Vagina (tissue), 2 donors: ENCODE measurements around the gene ATF7. TPM values are rescaled to one million over a fixed set of nuclear protein-coding genes. Genes with fewer than 3 reads are reported as not detected.

ENCODE experiments used
- DNase-seq, 2 donors: peaks; one replicate each; pipeline ENCODE4 v3.0.0-alpha.2; 2017; ENCODE audit errors: extremely low spot score in 2 of 2
- H3K27ac ChIP-seq: fragments of 200-600 bp; sonication (generic); one replicate; pipeline ENCODE4 v1.5.1; 2019
- H3K27me3 ChIP-seq: fragments of 200-600 bp; sonication (generic); one replicate; pipeline ENCODE4 v1.5.1; 2019
- H3K36me3 ChIP-seq, 2 donors: fragments of 200-600 bp; sonication (generic); one replicate each; pipeline ENCODE4 v1.5.1; 2017 to 2019
- H3K4me1 ChIP-seq: fragments of 200-600 bp; sonication (generic); one replicate; pipeline ENCODE4 v1.5.1; 2019
- H3K4me3 ChIP-seq, 2 donors: fragments of 200-600 bp; sonication (generic); 1 replicate in 1 of 2; 2 replicates in 1 of 2; pipeline ENCODE4 v1.5.1; 2016 to 2019
- H3K9me3 ChIP-seq: fragments of 200-600 bp; sonication (generic); one replicate; pipeline ENCODE4 v1.5.1; 2019
- CTCF ChIP-seq, 3 experiments: fragments of 450-650 bp in 2 of 3; fragments of 200-600 bp in 1 of 3; sonication (generic) in 1 of 3; IDR thresholded peaks; one replicate each; pipeline ENCODE4 v1.5.1; 2017 to 2019; ENCODE audit warnings: antibody characterized with exemption in 3 of 3, mild to moderate bottlenecking in 2 of 3, moderate library complexity in 2 of 3
- POLR2A ChIP-seq, 2 donors: fragments of 450-650 bp; IDR thresholded peaks; one replicate each; pipeline ENCODE4 v1.6.1; 2017; ENCODE audit warnings: antibody characterized with exemption in 2 of 2, mild to moderate bottlenecking in 2 of 2, moderate library complexity in 2 of 2
- POLR2AphosphoS5 ChIP-seq, 2 donors: sonication (generic); formaldehyde crosslinking; IDR thresholded peaks; one replicate each; pipeline ENCODE4 v1.9.0; 2017; ENCODE audit warnings: antibody characterized with exemption in 2 of 2, mild to moderate bottlenecking in 2 of 2, low read depth in 1 of 2; ENCODE audit not compliant: insufficient read depth in 1 of 2
- intact Hi-C: fragments of 100-400 bp; cut with DNase I; formaldehyde crosslinking; loops from one replicate; pipeline ENCODE4 v1.15.1; 2023
- total RNA-seq: library from RNA; depleted of rRNA; stranded (reverse); fragments of >200 nt; gene quantifications from one replicate; pipeline ENCODE4 v1.2.3, GENCODE V29; 2016

Gene ATF7
- total RNA-seq, 1 donor from 2014 or later: 34.9 TPM

- no peak overlapping the region for H3K27ac ChIP-seq
- peaks cover 0 to 92% of the 10 kb centered on the region in 2 donors for H3K36me3 ChIP-seq
- intact Hi-C loops: no loop called here
- H3K4me1 ChIP-seq: peaks cover 21% of the 10 kb centered on the region
- no peaks in the 10 kb centered on the region for H3K27me3 ChIP-seq
- H3K4me3 ChIP-seq: no peak overlapping the region
- no peaks in the 10 kb centered on the region for H3K9me3 ChIP-seq
- TF ChIP-seq POLR2AphosphoS5 (IDR thresholded peaks at IDR 0.05; ENCODE audit: insufficient read depth in 1 of 2, low read depth in 1 of 2) (no peak), POLR2A (IDR thresholded peaks at IDR 0.05) (no peak), CTCF (IDR thresholded peaks at IDR 0.05) (no peak)
- no peak for DNase-seq
Measured at GRCh38 chr12:53474077-53474476, 152.1 kb downstream of the ATF7 start.

GRCh38 chr12:53472056-53472582, 154.1 kb downstream of the ATF7 start:
- peaks cover 4 to 94% of the 10 kb centered on the region in 2 donors for H3K36me3 ChIP-seq
- DNase-seq: no peak
- no peaks in the 10 kb centered on the region for H3K9me3 ChIP-seq
- H3K4me1 ChIP-seq: peaks cover 20% of the 10 kb centered on the region
- H3K27me3 ChIP-seq: no peaks in the 10 kb centered on the region
- H3K4me3 ChIP-seq: no peak overlapping the region
- no peak overlapping the region for H3K27ac ChIP-seq
- intact Hi-C loops: no loop called here
- no peak for TF ChIP-seq POLR2AphosphoS5 (IDR thresholded peaks at IDR 0.05; ENCODE audit: insufficient read depth in 1 of 2, low read depth in 1 of 2)
- TF ChIP-seq CTCF (IDR thresholded peaks at IDR 0.05): no peak
- no peak for TF ChIP-seq POLR2A (IDR thresholded peaks at IDR 0.05)

- H3K4me1 ChIP-seq: peaks cover 5% of the 10 kb centered on the region
- H3K4me3 ChIP-seq: no peak overlapping the region
- DNase-seq: no peak
- intact Hi-C loops: no loop called here
- H3K27ac ChIP-seq: no peak overlapping the region
- H3K27me3 ChIP-seq: no peaks in the 10 kb centered on the region
- peaks cover 4 to 95% of the 10 kb centered on the region in 2 donors for H3K36me3 ChIP-seq
- TF ChIP-seq POLR2A (IDR thresholded peaks at IDR 0.05): no peak
- TF ChIP-seq CTCF (IDR thresholded peaks at IDR 0.05): no peak
- no peak for TF ChIP-seq POLR2AphosphoS5 (IDR thresholded peaks at IDR 0.05; ENCODE audit: insufficient read depth in 1 of 2, low read depth in 1 of 2)
- H3K9me3 ChIP-seq: no peaks in the 10 kb centered on the region
Measured at GRCh38 chr12:53468282-53468681, 157.9 kb downstream of the ATF7 start.

- intact Hi-C loops: no loop called here
- H3K27me3 ChIP-seq: no peaks in the 10 kb centered on the region
- no peak overlapping the region for H3K4me3 ChIP-seq
- peaks cover 4 to 96% of the 10 kb centered on the region in 2 donors for H3K36me3 ChIP-seq
- DNase-seq: no peak
- no peak for TF ChIP-seq CTCF (IDR thresholded peaks at IDR 0.05)
- TF ChIP-seq POLR2A (IDR thresholded peaks at IDR 0.05): no peak
- no peak for TF ChIP-seq POLR2AphosphoS5 (IDR thresholded peaks at IDR 0.05; ENCODE audit: insufficient read depth in 1 of 2, low read depth in 1 of 2)
- peaks cover 9% of the 10 kb centered on the region for H3K4me1 ChIP-seq
- no peak overlapping the region for H3K27ac ChIP-seq
- no peaks in the 10 kb centered on the region for H3K9me3 ChIP-seq
Measured at GRCh38 chr12:53467880-53468279, 158.3 kb downstream of the ATF7 start.

GRCh38 chr12:53467082-53467481, 159.1 kb downstream of the ATF7 start:
- Histone ChIP-seq H3K4me1 (peaks cover 12% of the 10 kb centered on the region), H3K27ac (no peak overlapping the region), H3K9me3 (no peaks in the 10 kb centered on the region), H3K4me3 (no peak overlapping the region), H3K27me3 (no peaks in the 10 kb centered on the region), H3K36me3 (peaks cover 4 to 100% of the 10 kb centered on the region in 2 donors)
- intact Hi-C loops: no loop called here
- no peak for TF ChIP-seq POLR2A (IDR thresholded peaks at IDR 0.05)
- TF ChIP-seq POLR2AphosphoS5 (IDR thresholded peaks at IDR 0.05; ENCODE audit: insufficient read depth in 1 of 2, low read depth in 1 of 2): no peak
- TF ChIP-seq CTCF (IDR thresholded peaks at IDR 0.05): no peak
- no peak for DNase-seq
